GM19193 (cell line): ENCODE results near the gene FAM222A.

Source experiments
- POLR2A ChIP-seq: IDR thresholded peaks from 4 replicates; pipeline ENCODE4 v1.6.1; 2011; ENCODE audit not compliant: insufficient read depth, insufficient read length; ENCODE audit errors: extremely low read depth

FAM222A gene

DNA sequence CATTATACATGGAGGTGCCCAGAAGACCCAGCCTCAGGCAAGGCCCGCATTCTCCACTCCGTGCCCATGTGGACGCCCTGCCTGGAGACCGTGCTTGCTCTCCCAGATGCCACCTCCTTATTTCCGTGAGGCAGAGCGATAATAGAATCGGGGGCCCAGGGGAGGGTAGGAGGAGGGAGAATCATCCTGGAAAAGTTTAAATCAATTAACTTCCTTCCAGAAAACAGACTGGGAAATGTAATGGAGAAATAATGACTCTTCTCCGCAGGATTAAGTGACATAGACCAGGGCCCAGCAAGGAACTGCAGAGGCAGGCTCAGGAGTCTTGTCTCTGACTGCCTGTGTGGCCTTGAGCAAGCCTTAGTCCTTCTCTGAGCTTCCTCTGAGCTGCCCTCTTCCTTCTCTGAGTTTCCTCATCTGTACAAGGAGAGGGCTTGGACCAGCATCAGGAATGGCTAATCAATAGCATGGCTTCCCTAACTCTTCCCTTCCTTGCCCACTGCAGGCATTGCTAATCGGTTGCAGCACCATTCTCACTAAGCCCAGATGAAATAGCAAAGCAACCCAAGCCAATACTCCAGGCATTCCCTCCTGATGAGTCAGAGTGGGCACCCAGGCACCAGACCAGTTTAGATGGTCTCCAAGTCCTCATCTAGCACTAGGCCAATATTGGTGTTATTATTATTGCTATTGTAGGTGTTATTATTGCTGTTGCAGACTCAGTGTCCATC, 11.3 kb upstream of the FAM222A start:
- TF ChIP-seq POLR2A, result no peak

DNA sequence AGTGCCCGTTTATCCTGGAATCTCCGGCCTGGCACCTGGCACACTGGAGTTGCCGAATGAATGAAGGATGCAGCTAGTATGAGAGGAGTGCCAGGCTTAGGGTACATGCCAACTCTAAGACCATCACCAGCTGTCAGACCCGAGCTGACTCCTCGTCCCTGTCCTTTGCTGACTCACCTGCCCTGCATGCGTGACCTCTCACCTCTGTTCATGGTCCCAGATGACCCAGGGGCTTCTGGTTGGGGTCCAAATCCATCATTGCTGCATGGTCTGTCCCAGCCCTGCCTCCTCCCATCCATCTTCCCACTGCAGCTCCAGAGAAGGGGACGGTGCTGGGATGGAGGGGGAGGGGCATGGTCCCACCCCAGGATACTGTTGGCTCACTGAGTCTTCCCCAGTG, 9.9 kb upstream of the FAM222A start:
- TF ChIP-seq POLR2A, result no peak

GRCh38 chr12:109704371-109705098, 9.1 kb upstream of the FAM222A start:
- no peak for TF ChIP-seq POLR2A

DNA sequence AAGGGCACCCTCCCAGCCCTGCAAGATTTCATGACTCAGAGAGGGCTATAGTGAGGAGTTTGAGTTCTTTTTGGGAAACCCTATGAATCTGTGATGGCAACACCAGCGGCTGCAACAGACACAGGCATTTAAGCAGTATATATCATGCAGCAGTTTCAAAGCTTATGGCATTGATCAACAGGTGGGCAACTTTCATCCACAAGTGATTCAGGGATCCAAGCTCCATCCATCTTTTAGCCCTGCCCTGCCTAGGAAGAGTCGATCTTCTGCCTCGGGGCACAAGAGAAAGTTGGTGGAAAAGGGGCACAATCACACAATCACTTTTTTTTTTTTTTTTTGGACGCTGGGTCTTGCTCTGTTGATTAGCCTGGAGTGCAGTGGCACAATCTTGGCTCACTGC, 8.3 kb upstream of the FAM222A start:
- no peak for TF ChIP-seq POLR2A

DNA sequence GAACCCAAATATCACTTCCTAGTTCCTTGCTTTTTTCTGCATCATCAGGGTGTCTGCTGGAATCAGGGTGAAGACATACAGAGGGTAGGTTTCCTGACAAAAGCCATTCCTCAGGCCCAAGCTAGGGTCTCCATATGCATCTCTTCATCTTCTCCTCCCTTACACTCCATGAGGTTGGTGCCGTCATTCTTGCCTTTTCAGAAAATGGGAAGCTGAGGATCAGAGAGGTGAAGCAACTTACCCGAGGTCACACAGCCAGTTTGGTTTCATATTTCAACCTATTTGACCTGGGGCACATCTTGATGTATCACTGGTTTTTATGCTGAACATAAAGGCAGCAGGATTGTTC, 7.3 kb upstream of the FAM222A start:
- no peak for TF ChIP-seq POLR2A

- TF ChIP-seq POLR2A, result no peak
Measured at GRCh38 chr12:109706747-109707469, 6.7 kb upstream of the FAM222A start.

GRCh38 chr12:109707470-109707821, 6.2 kb upstream of the FAM222A start:
- TF ChIP-seq POLR2A, result no peak

GRCh38 chr12:109708939-109709338, 4.7 kb upstream of the FAM222A start:
- TF ChIP-seq POLR2A, result no peak

DNA sequence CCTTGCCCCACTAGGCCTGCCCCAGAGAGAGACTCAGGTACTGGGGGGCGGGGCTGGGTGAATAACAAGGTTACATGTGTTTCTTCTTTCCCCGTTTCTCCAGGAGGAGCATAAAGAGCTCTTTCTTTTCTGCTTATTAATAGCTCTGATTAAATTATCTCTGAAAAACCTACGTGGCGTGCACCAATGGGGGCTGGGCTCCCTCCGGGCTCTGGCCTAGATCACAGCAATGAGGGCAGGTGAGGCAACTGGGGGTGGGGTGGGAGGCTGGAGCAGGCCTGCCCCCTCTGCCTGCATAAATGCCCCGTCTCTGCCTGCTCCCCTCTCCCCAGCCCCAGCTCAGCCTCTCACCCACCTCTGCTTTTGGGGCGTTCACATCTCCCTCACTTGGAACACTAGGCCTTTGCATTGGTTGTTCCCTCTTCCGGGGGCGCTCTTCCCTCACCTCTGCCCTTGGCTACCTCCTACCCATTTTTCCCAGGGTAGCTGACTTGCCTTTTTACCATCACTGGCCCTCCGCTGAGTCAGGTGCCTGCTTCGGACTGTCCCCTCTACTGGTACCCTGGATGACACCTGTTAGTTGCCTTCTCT, 4.1 kb upstream of the FAM222A start:
- TF ChIP-seq POLR2A, result no peak

DNA sequence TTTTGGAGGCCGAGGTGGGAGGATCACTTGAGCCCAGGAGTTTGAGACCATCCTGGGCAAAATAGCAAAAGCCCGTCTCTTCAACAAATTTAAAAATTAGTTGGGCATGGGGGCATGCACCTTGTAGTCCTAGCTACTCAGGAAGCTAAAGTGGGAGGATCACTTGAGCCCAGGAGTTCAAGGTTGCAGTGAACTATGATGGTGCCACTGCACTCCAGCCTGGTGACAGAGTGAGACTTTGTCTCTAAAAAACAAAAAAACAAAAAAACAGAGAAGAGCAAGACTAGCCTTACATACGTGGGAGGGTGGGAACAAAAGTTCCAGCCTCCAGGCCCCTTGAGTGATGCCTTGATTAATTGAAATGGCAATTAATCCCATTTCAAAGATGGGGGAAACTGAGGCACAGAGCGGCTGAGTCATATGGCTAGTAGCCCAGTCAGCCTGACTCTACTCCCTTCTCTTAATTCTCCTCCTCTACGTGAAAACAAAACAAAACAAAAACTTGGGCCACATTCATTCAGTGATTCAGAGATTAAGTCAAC, 3.3 kb upstream of the FAM222A start:
- TF ChIP-seq POLR2A, result no peak

DNA sequence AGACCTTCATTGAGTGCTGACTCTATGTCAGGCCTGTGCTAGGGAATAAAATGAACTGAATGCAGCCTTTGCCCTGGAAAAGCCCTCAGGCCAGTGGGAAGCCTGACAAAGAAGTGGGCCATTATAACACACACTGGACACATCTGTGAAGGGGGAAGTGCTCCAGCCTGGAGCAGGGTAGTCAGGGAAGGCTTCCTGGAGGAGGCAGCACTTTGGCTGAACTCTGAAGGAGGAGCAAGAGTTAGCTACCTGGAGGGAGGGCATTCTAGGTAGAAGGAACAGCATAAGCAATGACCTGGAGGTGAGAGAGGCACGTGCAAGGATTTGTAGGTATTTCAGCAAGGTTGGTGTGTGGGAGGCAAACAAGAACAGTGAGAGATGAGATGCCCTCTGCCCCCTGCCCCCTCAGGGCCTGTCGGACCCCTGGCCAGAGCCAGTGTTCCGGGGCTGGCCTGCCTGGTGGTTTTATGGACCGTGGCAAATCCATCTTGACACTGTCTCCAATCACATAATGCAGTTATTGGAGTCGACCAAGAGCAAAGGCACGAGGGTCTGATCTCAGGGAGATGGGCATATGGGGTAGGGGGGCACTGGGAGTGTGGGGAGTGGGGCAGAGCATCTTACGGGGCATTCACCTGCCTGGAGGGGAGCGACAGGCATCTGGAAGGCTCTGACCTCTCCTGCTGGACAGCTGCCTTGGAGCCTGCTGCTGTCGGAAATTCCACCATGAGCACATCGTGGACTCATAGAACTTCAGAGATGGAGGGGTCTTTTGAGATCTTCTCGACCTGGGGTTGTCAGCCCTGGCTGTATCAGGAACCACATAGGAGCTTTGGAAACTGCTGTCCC, 2.7 kb upstream of the FAM222A start:
- TF ChIP-seq POLR2A, result no peak

GRCh38 chr12:109711596-109712461, 1.8 kb upstream of the FAM222A start:
- no peak for TF ChIP-seq POLR2A

- TF ChIP-seq POLR2A, result no peak
Measured at GRCh38 chr12:109714141-109714912, 702 bp downstream of the FAM222A start.
